Stimulated activated CD4-positive, alpha-beta T cell treated with anti-CD3 and anti-CD28 coated beads, TNF-alpha, amount 100 ng/mL, for 1 hour (primary cell): ENCODE measurements around the gene PRKCA.
A peak's percentile ranks its signal among the peaks of the same experiment; 100 is the strongest.
"Not testable (repeated sequence)": the region's sequence is repeated elsewhere in the genome, so short reads cannot be mapped to it uniquely, and the experiment has no call there.

Source experiments
- DNase-seq, 3 donors: peaks; one replicate each; pipeline ENCODE4 v3.0.0-alpha.2; 2020; ENCODE audit warnings: low read depth in 3 of 3, low spot score in 1 of 3

Gene PRKCA

GRCh38 chr17:66324381-66325004 is 22.1 kb downstream of the PRKCA start:
- DNase-seq: not testable (repeated sequence)

DNA sequence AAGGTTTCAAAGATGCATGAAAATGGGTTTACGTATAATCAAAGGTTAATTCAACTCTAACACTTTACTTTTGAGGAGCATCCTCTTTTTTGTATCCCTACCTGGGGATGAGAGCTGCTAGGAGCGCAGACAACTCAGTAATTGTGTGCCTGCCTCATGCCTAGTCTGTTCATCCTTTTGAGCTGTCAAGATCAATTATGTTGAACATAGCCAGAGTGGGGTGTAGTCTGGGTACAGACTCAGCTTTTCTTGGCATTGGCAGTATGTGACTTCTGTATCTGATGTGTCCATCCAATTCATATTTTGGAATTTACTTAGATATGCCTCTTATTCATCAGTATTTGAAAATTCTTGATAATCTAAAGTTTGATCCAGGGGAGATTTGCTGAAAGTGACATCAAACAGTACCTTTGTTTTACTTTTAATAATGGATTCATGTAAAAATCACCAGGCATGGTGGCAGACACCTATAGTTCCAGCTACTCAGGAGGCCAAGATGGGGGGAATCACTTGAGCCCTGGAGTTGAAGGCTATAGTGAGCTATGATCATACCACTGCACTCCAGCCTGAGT is 24.1 kb downstream of the PRKCA start:
- no peak for DNase-seq

DNA sequence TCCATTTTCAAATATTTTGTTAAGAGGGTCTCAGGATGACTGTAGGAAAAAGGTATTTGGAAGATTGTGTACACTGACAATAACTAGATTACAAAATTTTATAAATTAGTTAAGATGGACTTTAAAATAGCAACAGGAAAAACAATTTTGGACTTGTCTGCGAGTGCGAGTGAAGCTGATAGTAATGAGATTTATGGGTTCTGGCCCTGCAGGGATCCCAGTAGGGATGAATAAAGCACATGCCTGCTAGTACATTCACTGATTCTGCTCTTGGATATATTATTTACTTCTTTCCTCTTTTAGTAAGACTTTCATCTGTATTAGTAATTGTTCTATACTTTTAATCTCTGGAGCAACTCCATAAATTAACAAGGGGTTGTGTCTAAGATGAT is 28.2 kb downstream of the PRKCA start:
- DNase-seq: no peak

GRCh38 chr17:66331038-66331816 is 28.8 kb downstream of the PRKCA start:
- DNase-seq: peak in 1 of 3 donors; percentile 7

- no peak for DNase-seq
Measured at GRCh38 chr17:66335797-66336196, 33.4 kb downstream of the PRKCA start.

DNA sequence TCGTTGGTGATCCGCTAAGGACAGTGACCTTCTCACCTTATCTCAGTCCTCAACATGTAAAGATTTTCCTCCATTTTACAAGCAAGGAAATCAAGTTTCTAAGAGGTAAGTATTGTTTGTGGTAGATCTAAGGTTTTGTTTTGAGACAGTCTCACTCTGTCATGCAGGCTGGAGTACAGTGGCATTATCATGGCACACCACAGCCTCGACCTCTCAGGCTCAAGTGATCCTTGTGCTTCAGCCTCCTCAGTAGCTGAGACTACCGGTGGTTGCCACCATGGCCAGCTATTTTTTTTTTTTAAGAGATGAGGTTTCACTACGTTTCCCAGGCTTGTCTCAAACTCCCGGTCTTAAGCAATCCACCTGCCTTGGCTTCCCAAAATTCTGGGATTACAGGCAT is 34.9 kb downstream of the PRKCA start:
- no peak for DNase-seq

DNA sequence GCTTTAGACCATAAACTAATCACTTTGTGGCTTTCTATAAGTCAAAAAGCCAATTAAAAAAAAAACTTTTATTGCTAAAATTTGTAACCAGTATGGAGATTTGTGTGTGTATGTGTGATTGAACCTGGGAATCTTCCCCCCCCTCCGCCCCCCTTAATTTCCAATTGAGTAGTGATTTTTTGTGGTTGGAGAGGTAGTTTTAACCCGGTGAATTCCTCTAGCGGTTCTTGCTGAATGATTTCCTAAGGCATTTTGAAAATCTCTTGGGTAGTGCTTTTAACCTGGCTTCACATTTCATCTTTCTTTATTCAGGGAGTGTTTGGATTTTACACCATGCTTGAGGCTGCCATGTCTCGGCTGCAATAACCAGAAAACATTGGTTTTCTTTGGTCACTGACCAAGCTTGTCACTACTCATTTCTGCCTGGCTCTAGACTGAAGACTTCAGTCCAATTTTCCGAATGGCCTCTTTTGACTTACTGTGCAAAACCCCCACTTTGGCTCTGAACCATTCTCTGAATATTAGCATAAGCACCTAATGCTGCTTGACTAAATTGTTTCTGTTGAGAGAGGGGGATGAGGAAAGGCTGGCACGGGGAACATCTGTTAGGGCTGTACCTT is 35.6 kb downstream of the PRKCA start:
- no peak for DNase-seq

GRCh38 chr17:66338937-66339336 is 36.5 kb downstream of the PRKCA start:
- no peak for DNase-seq

DNA sequence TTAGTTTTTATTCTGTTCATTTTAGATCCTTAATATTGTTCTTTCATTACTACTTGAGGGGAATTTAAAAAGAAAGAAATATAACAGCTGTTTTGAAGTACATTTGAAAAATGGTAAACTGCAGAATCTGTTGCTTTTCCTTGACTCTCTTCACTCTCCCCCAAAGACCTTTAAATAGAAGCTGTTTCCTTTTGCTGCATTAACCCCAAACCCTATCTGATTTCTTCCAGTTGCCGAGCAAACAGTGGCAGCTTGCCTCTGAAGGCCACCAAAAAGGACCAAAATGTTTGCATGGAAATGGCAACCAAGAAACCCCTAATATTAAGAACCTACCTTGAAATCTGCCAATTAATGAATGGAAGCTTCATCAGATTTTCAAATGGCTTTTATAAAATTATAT is 37.1 kb downstream of the PRKCA start:
- no peak for DNase-seq

GRCh38 chr17:66340720-66341119 is 38.3 kb downstream of the PRKCA start:
- no peak for DNase-seq

DNA sequence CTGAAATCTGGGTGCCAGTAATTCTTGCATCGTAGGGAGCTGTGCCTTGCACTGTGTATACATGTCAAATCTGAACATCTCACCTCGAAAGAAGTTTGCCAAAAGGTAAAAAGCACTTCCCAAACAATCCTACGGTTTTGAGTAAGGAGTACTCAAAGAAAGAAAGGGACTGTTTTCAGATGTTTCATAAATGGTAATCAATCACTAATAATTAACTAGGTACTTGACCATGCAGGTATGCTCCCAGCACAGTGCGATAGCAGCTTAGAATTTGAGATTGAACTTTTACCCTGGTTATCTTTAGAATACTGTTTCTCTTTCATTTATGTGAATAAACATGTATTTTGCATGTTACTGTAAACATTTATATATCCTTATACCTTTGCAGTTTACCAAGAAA is 39.0 kb downstream of the PRKCA start:
- DNase-seq: no peak

DNA sequence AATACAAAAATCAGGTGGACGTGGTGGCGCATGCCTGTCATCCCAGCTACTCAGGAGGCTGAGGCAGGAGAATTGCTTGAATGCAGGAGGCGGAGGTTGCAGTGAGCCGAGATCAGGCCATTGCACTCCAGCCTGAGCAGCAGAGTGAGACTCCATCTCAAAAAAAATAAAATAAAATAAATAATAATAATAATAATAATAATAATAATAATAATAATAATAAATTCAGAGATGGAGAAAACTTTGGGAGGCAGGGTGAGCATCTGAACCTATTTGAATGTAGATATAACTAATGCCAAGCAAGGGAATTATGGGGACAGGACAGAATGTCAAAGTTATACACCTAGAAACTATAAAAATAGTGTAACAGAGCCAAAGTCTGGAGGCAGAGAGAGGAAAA is 39.9 kb downstream of the PRKCA start:
- not testable (repeated sequence) for DNase-seq

DNA sequence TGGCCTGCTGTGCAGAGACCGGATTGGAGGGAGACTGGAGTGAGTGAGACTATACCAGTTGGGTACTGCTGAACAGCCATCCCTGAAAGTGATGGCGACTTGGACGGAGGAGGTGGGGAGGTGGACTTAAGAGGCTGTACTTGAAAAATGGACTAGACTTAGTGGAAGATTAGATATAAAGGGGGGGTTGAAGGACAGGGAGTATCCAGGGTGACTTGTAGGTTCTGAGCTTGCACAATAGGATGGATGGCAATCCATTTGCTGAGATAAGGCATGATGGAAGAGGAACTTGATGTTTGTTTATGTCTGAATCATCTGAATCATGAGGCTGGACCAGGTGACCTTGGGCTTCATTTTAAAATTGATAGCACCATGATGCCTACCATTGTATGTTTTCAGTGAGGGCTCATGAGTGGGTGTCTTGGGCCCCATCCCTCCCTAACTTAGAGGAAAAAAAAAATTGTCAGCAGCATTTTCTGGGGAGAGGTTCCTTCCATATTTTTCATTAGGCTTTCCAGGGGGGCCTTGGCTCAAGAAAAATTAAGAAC is 41.2 kb downstream of the PRKCA start:
- DNase-seq: no peak

DNA sequence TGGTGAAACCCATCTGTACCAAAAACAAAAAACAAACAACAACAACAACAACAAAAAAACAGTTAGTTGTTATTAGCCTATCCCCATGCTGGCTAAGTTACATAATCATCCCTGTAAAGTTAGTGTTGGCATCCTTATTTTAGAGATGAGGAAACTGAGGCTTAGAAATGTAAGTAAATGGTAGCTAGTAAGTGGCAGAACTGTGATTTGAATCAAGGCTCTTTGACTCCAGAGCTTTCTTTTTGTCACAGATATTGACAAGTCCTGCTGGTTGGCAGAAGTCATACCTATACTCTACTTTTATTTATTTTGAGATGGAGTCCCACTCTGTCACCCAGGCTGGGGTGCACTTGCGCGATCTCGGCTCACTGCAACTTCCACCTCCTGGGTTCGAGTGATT is 42.1 kb downstream of the PRKCA start:
- no peak for DNase-seq

- no peak for DNase-seq
Measured at GRCh38 chr17:66345264-66345663, 42.9 kb downstream of the PRKCA start.

DNA sequence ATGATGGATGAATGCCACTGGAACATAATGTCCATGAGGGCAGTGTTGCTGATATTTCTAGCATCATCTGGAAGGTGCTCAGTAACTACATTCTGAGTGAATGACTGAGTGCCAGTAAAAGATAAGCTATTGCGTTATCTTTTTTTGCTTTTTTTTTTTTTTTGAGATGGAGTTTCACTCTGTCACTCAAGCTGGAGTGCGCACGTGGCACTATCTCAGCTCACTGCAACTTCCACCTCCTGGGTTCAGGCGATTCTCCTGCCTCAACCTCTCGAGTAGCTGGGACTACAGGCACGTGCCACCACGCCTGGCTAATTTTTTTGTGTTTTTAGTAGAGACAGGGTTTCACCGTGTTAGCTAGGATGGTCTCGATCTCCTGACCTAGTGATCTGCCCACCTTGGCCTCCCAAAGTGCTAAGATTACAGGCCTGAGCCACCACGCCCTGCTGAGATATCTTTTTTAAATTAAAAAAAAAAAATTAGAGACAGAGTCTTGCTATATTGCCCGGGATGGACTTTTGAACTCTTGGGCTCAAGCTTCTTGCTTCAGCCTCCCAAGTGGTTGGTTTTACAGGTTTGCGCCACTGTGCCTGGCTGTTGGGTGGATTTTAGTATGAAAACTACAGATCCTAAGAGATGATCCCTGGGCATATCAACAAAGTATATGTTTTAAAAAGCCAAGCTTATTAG is 43.7 kb downstream of the PRKCA start:
- DNase-seq: not testable (repeated sequence)

DNA sequence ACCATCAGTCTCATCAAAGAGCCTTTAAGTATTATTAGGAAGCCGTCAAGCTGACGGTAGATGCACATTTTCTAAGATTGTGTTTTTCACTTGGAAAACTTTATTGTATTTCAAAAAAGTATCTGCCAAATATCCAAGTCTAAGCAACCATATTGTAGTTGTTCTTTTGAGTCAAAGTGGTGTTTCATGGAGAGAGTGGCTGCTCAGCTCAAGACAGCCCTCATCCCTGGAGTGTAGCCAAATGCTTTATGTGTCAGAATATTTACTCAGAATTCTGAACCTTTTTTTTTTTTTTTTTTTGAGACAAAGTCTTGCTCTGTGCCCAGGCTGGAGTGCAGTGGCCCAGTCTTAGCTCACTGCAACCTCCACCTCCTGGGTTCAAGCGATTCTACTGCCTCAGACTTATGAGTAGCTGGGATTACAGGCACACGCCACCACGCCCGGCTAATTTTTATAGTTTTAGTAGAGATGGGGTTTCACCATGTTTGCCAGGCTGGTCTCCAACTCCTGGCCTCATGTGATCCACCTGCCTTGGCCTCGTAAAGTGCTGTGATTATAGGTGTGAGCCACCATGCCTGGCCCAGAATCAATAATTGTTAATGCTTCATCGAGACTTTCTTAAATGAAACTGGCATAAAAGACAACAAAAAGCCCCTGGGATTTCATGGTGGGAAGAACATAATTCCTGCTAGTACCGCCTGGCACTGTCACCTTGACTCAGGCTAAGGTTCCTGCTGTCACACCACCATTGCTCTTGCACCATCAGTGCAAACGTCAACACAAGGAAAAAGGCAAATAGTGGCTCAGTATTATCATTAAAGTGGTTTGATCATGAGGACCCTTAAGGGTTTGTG is 45.5 kb downstream of the PRKCA start:
- no peak for DNase-seq

DNA sequence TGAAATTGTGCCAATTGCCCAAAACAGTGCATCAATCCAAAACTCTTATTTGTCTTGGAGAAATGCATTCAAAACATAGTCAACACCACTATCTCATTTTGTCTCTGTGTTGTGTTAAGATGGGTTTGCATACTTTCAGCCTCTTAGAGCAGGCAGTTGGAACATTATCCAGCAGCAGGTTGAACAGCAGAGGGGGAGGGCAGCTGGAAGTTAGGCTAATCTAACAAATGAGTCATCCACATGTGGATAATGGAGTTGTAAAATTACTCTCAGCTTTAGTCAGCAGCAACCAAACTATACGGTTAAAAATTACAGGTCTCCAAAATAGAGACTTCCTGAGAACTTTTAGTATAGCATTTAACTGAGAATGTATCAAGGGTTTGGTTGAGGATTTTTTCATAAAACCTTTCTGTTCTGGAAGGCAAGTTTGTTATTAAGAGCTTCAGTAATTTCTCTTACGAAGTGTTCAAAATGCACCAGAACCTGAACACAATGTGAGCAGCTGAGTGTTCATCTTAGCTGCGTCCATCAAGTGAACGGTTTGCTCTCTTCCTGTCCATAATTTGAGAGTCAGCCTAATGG is 46.3 kb downstream of the PRKCA start:
- no peak for DNase-seq

GRCh38 chr17:66349521-66350254 is 47.3 kb downstream of the PRKCA start:
- no peak for DNase-seq
